Activated CD4-positive, alpha-beta T cell treated with anti-CD3 and anti-CD28 coated beads, Interleukin-2, amount 50 U/mL, for 16 hours (primary cell): Measurements from ENCODE around the gene TMCC1.
"Not testable (repeated sequence)": the region's sequence is repeated elsewhere in the genome, so short reads cannot be mapped to it uniquely, and the experiment has no call there.

Source experiments
- DNase-seq: peaks from one replicate; pipeline ENCODE4 v3.0.0-alpha.2; 2020

Gene TMCC1

DNA sequence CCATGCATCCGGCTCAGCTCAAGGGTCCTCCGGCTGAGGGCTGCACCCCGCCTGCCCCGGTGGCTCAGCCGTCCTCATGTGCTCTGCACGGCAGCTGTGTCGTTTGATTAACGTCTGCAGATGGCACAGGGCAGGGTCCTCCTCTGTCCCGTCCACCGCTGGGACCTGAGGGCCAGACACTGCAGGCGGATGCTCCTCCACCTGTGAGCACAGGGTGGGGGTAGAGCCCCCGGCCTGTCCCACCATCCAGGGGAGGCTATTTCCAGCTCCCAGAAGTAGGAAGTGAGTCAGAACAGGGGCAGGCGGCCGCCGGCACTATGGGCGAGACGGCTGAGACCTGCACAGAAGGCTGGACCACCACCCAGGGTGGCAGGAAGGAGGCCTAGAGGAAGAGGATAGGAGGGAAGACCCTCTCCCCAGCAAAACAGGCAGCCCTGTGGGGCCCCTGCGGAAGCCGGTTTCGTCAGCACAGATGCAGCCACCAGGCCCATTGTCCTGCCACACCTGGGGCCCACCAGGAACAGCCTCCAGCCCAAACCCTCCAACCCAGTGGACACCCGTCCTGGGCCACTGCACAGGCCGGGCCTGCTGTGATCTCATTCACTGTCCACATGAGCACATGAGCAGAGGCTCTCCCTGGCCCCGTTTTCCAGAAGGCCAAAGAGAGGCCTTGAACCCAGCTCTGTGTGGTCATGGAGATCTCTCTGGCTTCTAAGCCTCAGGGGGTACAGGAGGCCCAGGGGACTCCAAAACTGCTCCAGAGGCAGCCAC is 274.4 kb downstream of the TMCC1 start:
- DNase-seq = no peak

- DNase-seq = no peak
These were observed 275.2 kb downstream of the TMCC1 start for GRCh38 chr3:129618186-129618820.

DNA sequence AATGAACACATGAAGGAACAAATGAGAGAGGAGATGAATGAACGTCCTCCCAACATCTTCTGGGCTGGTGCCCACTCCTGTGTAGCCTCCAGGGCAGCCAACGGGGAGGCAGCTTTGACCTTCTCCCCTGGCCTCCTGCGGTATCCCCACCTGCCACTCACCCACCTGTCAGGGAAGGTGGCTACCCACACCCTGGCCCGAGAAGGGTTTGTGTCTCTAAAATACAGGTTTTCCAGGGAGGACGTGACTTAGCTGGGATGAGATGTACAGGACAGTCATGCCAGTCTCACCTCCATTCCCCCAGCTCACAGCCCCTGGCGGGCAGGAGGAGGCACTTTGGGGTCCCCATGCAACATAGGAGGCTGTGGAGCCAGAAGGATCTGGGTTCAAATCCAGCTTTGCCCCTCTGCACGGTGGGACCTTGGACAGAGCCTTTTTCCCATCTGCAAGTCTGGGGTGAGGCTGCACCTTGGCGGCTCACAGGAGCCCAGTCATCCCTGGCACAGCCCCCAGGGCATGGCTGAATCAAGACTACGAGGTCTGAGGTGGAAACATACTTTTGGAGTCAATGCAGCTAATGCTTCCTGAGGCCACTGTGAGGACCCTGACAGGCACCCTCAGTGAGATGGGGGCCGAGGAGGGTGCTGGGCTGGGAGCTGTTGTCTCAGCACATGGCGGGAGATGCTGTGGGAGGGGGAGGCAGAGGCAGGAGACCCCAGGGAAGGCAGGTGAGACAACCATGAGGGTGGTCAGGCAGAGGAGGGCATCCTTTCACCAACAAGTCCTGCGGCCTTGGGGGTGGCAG is 275.9 kb downstream of the TMCC1 start:
- DNase-seq = no peak

GRCh38 chr3:129616713-129617112 is 276.8 kb downstream of the TMCC1 start:
- no peak for DNase-seq

DNA sequence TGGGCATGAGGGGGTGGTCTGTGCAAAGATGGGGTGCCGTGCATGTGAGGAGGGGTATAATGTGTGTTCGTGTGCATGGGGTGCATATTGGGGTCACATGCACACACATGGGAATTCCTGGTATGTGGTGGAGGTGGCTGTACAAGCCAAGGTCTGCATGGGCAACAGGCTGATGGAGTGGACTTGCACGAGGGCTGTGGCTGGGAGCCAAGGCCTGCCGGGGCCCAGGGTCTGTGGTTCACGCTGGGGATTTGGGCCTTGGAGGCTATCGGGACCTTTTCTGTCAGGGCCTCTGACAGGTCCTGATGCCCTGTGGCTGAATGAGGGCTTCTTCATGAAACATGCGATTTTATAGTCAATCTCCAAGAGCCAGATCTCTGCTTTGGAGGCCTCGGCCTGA is 277.2 kb downstream of the TMCC1 start:
- DNase-seq = no peak

GRCh38 chr3:129615751-129616281 is 277.7 kb downstream of the TMCC1 start:
- no peak for DNase-seq

GRCh38 chr3:129614927-129615363 is 278.6 kb downstream of the TMCC1 start:
- no peak for DNase-seq

DNA sequence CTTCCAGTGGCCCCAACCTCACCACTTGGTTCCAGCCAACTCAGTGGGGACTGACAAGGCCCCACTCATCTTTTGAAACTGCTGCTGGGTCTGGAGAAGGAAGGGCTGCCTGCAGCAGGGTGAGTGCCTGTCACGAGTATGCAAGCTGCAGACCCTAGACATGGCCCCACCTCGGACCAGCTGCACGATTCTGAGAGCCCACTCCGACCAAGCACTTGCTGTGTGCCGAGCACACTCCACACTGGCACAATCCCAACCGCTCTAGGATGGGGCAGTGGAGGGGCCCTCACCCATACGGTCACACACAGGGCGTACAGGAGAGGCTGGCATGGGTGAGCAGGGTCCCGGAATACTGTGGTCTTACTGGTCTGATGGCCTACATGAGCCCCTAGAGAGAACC is 279.1 kb downstream of the TMCC1 start:
- no peak for DNase-seq

- no peak for DNase-seq
These were observed 280.2 kb downstream of the TMCC1 start for GRCh38 chr3:129613367-129613740.

- no peak for DNase-seq
These were observed 280.8 kb downstream of the TMCC1 start for GRCh38 chr3:129612534-129613366.

DNA sequence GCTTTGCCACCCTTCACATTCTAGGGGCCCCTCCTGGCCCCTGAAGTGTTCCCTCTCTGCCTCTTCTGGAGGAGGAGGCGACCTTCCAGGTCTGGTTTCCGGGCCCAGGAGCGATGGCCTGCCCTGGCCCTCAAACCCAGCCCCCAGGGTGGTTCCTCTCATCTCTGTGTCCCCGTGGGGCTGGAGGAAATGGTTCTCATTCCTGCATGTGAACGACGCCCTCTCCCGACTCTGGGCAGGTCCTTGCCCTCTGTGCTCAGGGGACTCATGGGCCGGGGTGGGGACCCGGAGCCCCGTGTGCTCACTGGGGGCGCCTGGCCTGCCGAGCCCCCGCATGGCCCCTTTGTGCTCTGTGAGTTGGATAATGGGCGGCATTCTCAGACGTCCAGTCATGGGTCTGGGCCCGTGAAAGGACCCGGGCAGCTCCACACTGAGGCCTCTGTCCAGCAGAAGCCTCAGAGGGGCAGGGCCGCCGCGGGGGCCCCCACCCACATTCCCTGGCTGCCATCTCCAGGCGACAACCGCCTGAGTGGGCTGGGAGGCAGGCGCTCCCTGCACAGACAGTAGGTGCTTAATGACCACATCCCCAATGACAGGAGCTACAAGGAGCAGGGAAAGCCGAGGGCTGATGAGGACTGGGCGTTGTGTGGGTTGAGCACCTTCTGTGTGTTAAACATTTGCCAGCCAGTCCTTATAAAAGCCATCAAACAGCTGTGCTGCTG is 281.5 kb downstream of the TMCC1 start:
- DNase-seq = no peak

DNA sequence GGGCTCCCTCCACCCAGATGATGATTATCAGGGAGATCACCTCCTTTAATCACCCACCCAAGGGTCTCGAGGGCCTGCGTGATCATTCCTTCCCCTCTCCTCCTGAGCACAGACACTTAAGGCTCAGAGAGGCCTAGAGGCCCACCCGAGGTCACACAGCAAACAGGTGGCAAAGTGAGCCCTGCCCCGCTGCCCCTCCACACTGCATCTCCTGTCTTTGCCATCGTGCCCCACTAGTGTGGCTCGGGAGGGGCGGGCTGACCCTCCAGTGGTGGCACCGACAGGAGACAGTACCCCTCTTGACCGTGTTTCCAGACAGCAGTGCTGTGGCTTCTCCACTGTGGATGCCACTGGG is 282.1 kb downstream of the TMCC1 start:
- DNase-seq = no peak

GRCh38 chr3:129610794-129611445 is 282.6 kb downstream of the TMCC1 start:
- DNase-seq = not testable (repeated sequence)

GRCh38 chr3:129610276-129610675 is 283.2 kb downstream of the TMCC1 start:
- DNase-seq = no peak

DNA sequence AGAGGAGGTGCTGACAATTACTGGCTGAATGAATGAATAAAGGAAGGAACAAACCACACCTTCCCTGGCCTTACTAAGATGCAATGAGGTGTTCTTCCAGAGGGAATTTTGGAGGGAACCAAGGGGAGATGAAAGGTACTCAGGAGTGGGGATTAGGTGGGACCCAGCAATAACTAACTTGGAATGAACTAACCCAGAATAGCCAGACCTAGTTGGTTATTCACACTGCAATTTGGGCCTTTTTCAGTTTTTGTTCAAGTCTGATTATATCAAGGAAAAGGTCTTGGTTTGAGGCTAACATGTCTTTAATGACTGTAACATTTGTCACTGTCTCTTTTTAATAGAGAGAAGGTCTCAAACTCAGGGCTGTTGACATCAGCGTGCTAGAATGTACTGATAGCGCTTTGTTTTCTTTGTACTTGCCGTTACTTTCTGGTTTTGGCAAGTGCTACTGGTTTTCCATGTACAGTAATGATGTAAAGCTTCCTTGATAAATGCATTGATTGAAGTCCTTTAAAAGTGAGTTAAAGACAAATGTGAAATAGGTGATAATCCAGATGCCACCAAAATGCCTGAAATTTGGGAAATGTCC is 283.8 kb downstream of the TMCC1 start:
- no peak for DNase-seq

DNA sequence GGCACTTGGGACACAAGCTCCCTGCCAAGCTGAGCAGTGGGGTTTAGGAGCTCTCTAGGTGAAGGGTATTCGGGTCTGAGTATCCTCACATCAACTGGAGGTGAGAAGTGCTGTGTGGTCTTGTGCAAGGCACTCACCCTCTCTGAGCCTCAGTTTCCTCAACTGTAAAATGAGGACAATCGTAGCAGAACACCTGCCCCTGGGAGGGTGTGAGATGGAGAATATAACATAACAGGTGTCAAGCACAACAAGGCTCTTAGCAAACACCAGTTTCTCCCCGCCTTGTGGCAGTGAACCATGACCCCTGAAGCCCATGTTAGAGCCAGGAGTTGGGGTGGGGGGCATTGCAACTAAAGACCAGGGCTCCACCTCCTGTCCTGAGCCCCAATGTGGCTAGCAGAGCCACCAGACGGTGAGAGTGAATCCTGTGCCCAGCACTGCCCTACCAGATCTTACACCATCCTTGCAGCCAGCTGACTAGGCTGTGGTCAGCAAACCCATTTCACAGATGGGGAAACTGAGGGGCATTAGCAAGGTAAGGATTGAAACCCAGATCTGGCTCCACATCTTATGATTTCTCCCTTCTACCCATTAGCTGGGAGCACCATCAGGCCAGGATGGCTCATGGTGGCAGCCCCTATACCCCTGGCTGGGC is 284.4 kb downstream of the TMCC1 start:
- no peak for DNase-seq

DNA sequence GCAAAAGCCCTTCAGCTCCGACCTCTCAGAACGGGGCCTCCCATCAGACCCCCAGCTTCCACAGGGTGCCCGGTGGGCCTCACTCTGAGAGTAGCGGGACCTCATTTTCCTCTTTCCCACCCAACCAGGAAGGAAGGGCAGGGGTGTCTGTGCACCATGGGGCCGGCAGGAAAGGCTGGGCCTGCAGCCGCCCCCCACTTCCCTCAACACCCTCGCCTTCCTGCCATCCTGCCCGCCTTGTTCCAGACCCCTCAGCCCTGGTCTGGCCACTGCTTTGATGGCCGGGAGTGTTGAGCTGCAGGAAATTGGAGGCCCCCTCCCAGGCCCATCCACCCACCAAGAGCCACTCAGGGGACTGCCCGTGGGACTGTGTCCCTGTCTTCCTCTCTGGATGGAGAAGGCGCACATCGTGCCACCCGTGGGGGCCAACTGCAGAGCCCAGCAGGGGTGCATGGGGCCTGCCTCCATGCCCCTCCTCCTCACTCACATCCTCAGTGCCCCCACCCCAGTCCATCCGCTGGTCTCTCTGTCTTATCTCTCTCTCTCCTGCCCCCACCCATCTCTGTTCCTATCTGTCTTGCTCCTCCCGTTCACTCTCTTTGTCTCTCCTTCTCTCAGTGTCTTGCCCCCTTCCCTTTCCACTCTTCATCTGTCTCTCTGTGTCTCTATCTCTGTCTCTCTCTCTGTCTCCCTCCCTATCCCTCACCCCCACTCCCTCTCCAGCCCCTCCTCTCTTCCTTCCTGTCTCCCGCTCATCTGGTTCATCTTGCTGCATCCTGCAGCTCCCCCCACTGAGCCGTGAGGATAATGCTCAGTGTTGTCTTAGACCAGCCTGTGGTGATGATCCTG is 285.2 kb downstream of the TMCC1 start:
- DNase-seq = no peak

GRCh38 chr3:129607391-129608068 is 286.0 kb downstream of the TMCC1 start:
- DNase-seq = no peak
